Measurements from ENCODE around the gene FRMD8. TPM values are rescaled to one million over a fixed set of nuclear protein-coding genes. Genes with fewer than 3 reads are reported as not detected.

FRMD8 gene
- total and polyA plus RNA-seq, 2 of the 8 experiments (the other 6 are each of a cell fraction or from before 2014, with no cell fraction given), result 15.0 to 19.2 TPM

DNA sequence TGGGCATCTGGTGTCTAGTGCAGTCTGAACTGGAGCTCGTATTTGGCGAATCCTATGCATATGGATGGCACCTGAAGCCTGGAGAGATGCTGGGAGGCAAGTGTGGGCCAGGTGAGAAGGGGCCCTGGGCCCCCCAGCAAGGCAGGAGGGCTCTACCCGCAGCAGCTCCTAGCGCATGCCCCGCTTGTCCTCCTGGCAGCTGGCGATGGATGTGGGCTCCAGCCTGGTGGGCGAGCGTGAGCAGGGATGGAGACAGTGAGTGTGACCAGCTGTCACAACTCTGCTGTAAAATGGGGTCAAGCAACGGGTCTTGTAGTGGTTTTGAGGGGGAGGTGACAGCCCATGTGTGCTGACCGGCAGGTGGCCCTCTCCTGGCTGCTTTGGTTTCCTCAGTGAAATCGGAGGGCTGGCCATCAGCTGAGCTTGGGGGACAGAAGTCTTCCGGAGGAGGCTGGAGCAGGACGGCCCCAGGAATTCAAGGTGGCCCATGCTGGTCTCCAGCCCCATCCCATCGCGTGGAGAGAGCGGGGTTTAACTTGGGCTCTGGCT, 12.0 kb downstream of the FRMD8 start:
- 92% methylated on average over 16 of the region's 16 CpGs; no CpG with 5 or more reads in 1 of the 2 experiments for WGBS, 2 experiments (ENCODE audit: extremely low coverage in 1 of 2, insufficient coverage in 1 of 2, insufficient read length in 1 of 2, insufficient replicate concordance in 2 of 2, low coverage in 1 of 2, low lambda C conversion rate in 2 of 2, missing lambda C conversion rate in 1 of 2)
- FAIRE-seq, result no peak
- CTCF ChIA-PET (ENCODE audit: partially characterized antibody), result interaction anchor here (0.8 to 2.6 kb wide), 10 partner anchors 10 to 113 kb away, joined by 3 to 23 read pairs (median 4); no protein-coding TSS in a partner anchor

More for the DNA sequence above, 12.0 kb downstream of the FRMD8 start:
- no peak overlapping the region for H2BK15ac ChIP-seq (ENCODE audit: low read length)
- H3K4me1 ChIP-seq (replicated peaks in 1 of 4; ENCODE audit: control insufficient read depth in 3 of 4, insufficient read depth in 4 of 4, low read length in 3 of 4), result no peaks in the 10 kb centered on the region; a peak in 1 of 7 replicates
- H3K4me2 ChIP-seq (ENCODE audit: insufficient read depth in 1 of 2, low read depth in 2 of 2, low read length in 2 of 2), result no peak overlapping the region
- no peak overlapping the region for H2AFZ ChIP-seq (ENCODE audit: low read length)
- H3K9me3 ChIP-seq (ENCODE audit: insufficient read depth in 2 of 2, low read depth in 1 of 2, low read length in 1 of 2), result no peaks in the 10 kb centered on the region
- H3K4me3 ChIP-seq (ENCODE audit: extremely low read depth in 1 of 4, insufficient read depth in 2 of 4, low read depth in 3 of 4, low read length in 4 of 4), result no peak overlapping the region
- no peak overlapping the region for H4K5ac ChIP-seq (ENCODE audit: insufficient read length, low read depth, low read length)
- H3K27ac ChIP-seq (ENCODE audit: low read depth, low read length), result no peak overlapping the region; the same call in 1 of the 2 replicates
- H2BK120ac ChIP-seq (replicated peaks; ENCODE audit: low read depth, low read length), result no peak overlapping the region
- H4K8ac ChIP-seq (ENCODE audit: extremely low read depth, insufficient read depth, low read length), result no peak overlapping the region
- H3K23me2 ChIP-seq (ENCODE audit: low read depth, low read length), result no peaks in the 10 kb centered on the region
- H3K18ac ChIP-seq (ENCODE audit: extremely low read depth, low read length), result no peak overlapping the region
- no peak overlapping the region for H4K91ac ChIP-seq (replicated peaks; ENCODE audit: insufficient read length, low read length)
- no peak overlapping the region for H3K14ac ChIP-seq (ENCODE audit: insufficient read length)
- peaks cover 0 to 2% of the 10 kb centered on the region in 2 experiments for H4K20me1 ChIP-seq (replicated peaks in 1 of 2; ENCODE audit: control insufficient read depth in 1 of 2, insufficient read depth in 2 of 2, low read length in 2 of 2)
- no peak overlapping the region for H2BK5ac ChIP-seq (ENCODE audit: low read depth, low read length)
- no peak overlapping the region for H3K23ac ChIP-seq (ENCODE audit: insufficient read length)
- H3K27me3 ChIP-seq (replicated peaks in 1 of 4; ENCODE audit: control insufficient read depth in 3 of 4, extremely low read depth in 1 of 4, insufficient read depth in 3 of 4, low read length in 3 of 4), result no peaks in the 10 kb centered on the region
- H3K56ac ChIP-seq (replicated peaks; ENCODE audit: insufficient read length, low read depth, low read length), result no peak overlapping the region
- no peaks in the 10 kb centered on the region for H3K79me2 ChIP-seq (ENCODE audit: control insufficient read depth in 1 of 2, insufficient read depth in 2 of 2, low read length in 2 of 2)
- H2BK20ac ChIP-seq (ENCODE audit: low read length), result no peak overlapping the region
- TF ChIP-seq, protein P1, sequence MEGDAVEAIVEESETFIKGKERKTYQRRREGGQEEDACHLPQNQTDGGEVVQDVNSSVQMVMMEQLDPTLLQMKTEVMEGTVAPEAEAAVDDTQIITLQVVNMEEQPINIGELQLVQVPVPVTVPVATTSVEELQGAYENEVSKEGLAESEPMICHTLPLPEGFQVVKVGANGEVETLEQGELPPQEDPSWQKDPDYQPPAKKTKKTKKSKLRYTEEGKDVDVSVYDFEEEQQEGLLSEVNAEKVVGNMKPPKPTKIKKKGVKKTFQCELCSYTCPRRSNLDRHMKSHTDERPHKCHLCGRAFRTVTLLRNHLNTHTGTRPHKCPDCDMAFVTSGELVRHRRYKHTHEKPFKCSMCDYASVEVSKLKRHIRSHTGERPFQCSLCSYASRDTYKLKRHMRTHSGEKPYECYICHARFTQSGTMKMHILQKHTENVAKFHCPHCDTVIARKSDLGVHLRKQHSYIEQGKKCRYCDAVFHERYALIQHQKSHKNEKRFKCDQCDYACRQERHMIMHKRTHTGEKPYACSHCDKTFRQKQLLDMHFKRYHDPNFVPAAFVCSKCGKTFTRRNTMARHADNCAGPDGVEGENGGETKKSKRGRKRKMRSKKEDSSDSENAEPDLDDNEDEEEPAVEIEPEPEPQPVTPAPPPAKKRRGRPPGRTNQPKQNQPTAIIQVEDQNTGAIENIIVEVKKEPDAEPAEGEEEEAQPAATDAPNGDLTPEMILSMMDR (IDR thresholded peaks at IDR 0.05; ENCODE audit: control extremely low read depth in 1 of 3, insufficient read depth in 1 of 3, low read depth in 1 of 3, low read length in 3 of 3), result peak in 1 of 3 experiments; percentile 10; a peak in 1 of 4 replicates
- TF ChIP-seq BACH1 (IDR thresholded peaks at IDR 0.05; ENCODE audit: low read length), result no peak
- H3K79me1 ChIP-seq (ENCODE audit: low read depth, low read length), result 0 out of 2 replicates have a peak, but pooled peaks cover 2% of the 10 kb centered on the region
- DNase-seq (ENCODE audit: low read depth in 1 of 2, low spot score in 2 of 2), result no peak
- POLR2A ChIA-PET (ENCODE audit: partially characterized antibody), result interaction anchor here (0.8 to 17.0 kb wide), 5 partner anchors 20 to 118 kb away, joined by 3 to 202 read pairs (median 4); partner anchors contain the start of genes MALAT1 and NEAT1
- peaks cover 0 to 4% (median 0%) of the 10 kb centered on the region in 4 experiments; a peak in 2 of 8 replicates for H3K36me3 ChIP-seq (ENCODE audit: control insufficient read depth in 2 of 4, insufficient read depth in 4 of 4, low read length in 3 of 4)
- no peak overlapping the region for H2AK5ac ChIP-seq (ENCODE audit: low read depth, low read length)
- H3K9ac ChIP-seq (replicated peaks in 1 of 4; ENCODE audit: extremely low read depth in 1 of 4, low read depth in 3 of 4, low read length in 3 of 4), result no peak overlapping the region
- no peak overlapping the region for H2BK12ac ChIP-seq (ENCODE audit: low read depth, low read length)
- no peak overlapping the region for H3K4ac ChIP-seq (replicated peaks; ENCODE audit: insufficient read length, low read depth, low read length)

All from H1 (cell line).